WTC11 (cell line): ENCODE measurements around the gene TOR4A. TPM values are rescaled to one million over a fixed set of nuclear protein-coding genes. Genes with fewer than 3 reads are reported as not detected.

Experiments used
- ATAC-seq: fragments of 200-7000 bp; cut with Tn5 transposase; 2 replicates; pipeline ENCODE4 v1.10.0; 2021; ENCODE audit warnings: mild to moderate bottlenecking, moderate library complexity
- CTCF ChIA-PET: fragments of 300-600 bp; sonication (Branson Sonifier 250); formaldehyde crosslinking; loops from one replicate; lab custom pipeline; 2021; ENCODE audit warnings: antibody characterized with exemption; lab: Charles Lee
- POLR2A ChIA-PET: fragments of 350-600 bp; sonication (Branson Sonifier 250); formaldehyde crosslinking; loops from one replicate; lab custom pipeline; 2021; ENCODE audit warnings: antibody characterized with exemption; lab: Charles Lee
- DNase-seq: peaks from one replicate; pipeline ENCODE4 v3.0.0; 2021; ENCODE audit warnings: low spot score
- H3K27ac Mint-ChIP-seq: 2 replicates; pipeline ENCODE4 v1.8.0; 2021; ENCODE audit warnings: mixed read lengths
- H3K27me3 Mint-ChIP-seq: 2 replicates; pipeline ENCODE4 v1.8.0; 2021; ENCODE audit warnings: low read depth, mild to moderate bottlenecking, moderate library complexity, mixed read lengths
- H3K36me3 Mint-ChIP-seq: 2 replicates; pipeline ENCODE4 v1.8.0; 2021; ENCODE audit warnings: mixed read lengths
- H3K4me1 Mint-ChIP-seq: 2 replicates; pipeline ENCODE4 v1.8.0; 2022; ENCODE audit warnings: mixed read lengths
- H3K4me3 Mint-ChIP-seq: 2 replicates; pipeline ENCODE4 v1.8.0; 2021; ENCODE audit warnings: mild to moderate bottlenecking, moderate library complexity, mixed read lengths
- H3K9me3 Mint-ChIP-seq: 2 replicates; pipeline ENCODE4 v1.8.0; 2021; ENCODE audit warnings: mixed read lengths
- FOXP1 ChIP-seq: sonication (generic); formaldehyde crosslinking; IDR thresholded peaks from 2 replicates; pipeline ENCODE4 v1.8.0; 2022; ENCODE audit warnings: missing genetic modification reagents, mild to moderate bottlenecking, moderate library complexity, borderline replicate concordance
- HMGXB4 ChIP-seq: sonication (generic); formaldehyde crosslinking; IDR thresholded peaks from 2 replicates; pipeline ENCODE4 v1.8.1; 2023; ENCODE audit warnings: mild to moderate bottlenecking, moderate library complexity, missing genetic modification reagents
- JAZF1 ChIP-seq: fragments of 250-450 bp; sonication (Bioruptor Pico); IDR thresholded peaks from 2 replicates; pipeline ENCODE4 v1.9.0; 2021; ENCODE audit warnings: moderate library complexity, mild to moderate bottlenecking, inconsistent platforms
- MAX ChIP-seq: sonication (generic); formaldehyde crosslinking; IDR thresholded peaks from 2 replicates; pipeline ENCODE4 v1.8.0; 2022; ENCODE audit warnings: mild to moderate bottlenecking, missing genetic modification reagents
- NR3C1 ChIP-seq: sonication (generic); formaldehyde crosslinking; conservative IDR thresholded peaks from 2 replicates; pipeline ENCODE4 v1.8.1; 2023; ENCODE audit warnings: low read depth, mild to moderate bottlenecking, missing genetic modification reagents
- SMAD3 ChIP-seq: sonication (generic); formaldehyde crosslinking; IDR thresholded peaks from 2 replicates; pipeline ENCODE4 v1.8.0; 2022; ENCODE audit warnings: missing genetic modification reagents, mild to moderate bottlenecking, borderline replicate concordance
- ZNF281 ChIP-seq: sonication (generic); formaldehyde crosslinking; IDR thresholded peaks from 2 replicates; pipeline ENCODE4 v1.8.0; 2023; ENCODE audit warnings: mild to moderate bottlenecking, missing genetic modification reagents
- ZNF423 ChIP-seq: fragments of 250-450 bp; sonication (Bioruptor Pico); IDR thresholded peaks from 2 replicates; pipeline ENCODE4 v2.1.2; 2022; ENCODE audit warnings: mild to moderate bottlenecking, moderate library complexity
- total RNA-seq: library from RNA; stranded (reverse); gene quantifications from 3 replicates; pipeline ENCODE4 v1.2.3, GENCODE V29; 2021

TOR4A gene
- total RNA-seq, 1 experiment from 2014 or later, result 7.3 TPM

DNA sequence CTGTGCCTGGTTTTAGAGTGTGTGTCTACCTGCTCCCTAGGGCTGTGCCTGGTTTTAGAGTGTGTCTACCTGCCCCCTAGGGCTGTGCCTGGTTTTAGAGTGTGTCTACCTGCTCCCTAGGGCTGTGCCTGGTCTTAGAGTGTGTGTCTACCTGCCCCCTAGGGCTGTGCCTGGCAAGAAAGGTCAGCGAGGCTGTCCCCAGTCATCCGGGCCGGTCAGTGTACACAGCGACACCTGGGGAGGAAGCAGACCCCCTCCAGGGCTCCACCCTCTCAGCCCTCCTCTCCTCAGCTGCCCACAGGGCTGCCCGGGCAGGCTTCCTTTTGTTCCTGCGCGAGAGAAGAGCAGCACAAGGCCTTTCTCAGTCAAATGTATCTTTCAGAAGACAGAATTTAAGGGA is 20.4 kb downstream of the TOR4A start:
- TF ChIP-seq SMAD3 (no peak), ZNF423 (CRISPR knock-in tag) (peak; percentile 37; the same call in 1 of the 2 replicates)
- CTCF ChIA-PET, result interaction anchor here (0.6 to 3.8 kb wide), 9 partner anchors 11 to 144 kb away, joined by 3 to 22 read pairs (median 6); partner anchors contain the start of genes ENTPD8, EXD3, NOXA1 and TOR4A
- Mint-ChIP-seq H3K4me3 (no peak overlapping the region), H3K27me3 (peaks cover 37% of the 10 kb centered on the region), H3K36me3 (peaks cover 2% of the 10 kb centered on the region; the same call in 1 of the 2 replicates), H3K4me1 (peaks cover 45% of the 10 kb centered on the region), H3K27ac (no peak overlapping the region), H3K9me3 (peaks cover 4% of the 10 kb centered on the region)
- DNase-seq, result peak; percentile 19
- ATAC-seq, result no peak
- POLR2A ChIA-PET, result no interaction called here

- peaks cover 2% of the 10 kb centered on the region; the same call in 1 of the 2 replicates for H3K36me3 Mint-ChIP-seq
- H3K27me3 Mint-ChIP-seq, result peaks cover 40% of the 10 kb centered on the region
- peaks cover 4% of the 10 kb centered on the region for H3K9me3 Mint-ChIP-seq
- peak overlapping the region; percentile 70 for H3K27ac Mint-ChIP-seq
- DNase-seq (peak; percentile 30), ATAC-seq (no peak)
- H3K4me3 Mint-ChIP-seq, result peak overlapping the region; percentile 94
- POLR2A ChIA-PET, result interaction anchor here (1.0 kb wide), 1 partner anchor 58 kb away, joined by 3 read pairs; the partner anchor contains the start of gene TUBB4B
- H3K4me1 Mint-ChIP-seq, result peaks cover 45% of the 10 kb centered on the region
- CTCF ChIA-PET, result interaction anchor here (0.9 to 3.8 kb wide), 7 partner anchors 9 to 163 kb away, joined by 3 to 22 read pairs (median 4); partner anchors contain the start of genes ENTPD8, EXD3 and NOXA1
- TF ChIP-seq JAZF1 (CRISPR knock-in tag) (no peak), HMGXB4 (CRISPR knock-in tag) (0 out of 2 replicates have a peak, but pooled peaks have one; percentile 9), FOXP1 (peak; percentile 15; the same call in 1 of the 2 replicates), MAX (0 out of 2 replicates have a peak, but pooled peaks have one; percentile 34)
These were observed 21.1 kb downstream of the TOR4A start for GRCh38 chr9:137298401-137299202.

DNA sequence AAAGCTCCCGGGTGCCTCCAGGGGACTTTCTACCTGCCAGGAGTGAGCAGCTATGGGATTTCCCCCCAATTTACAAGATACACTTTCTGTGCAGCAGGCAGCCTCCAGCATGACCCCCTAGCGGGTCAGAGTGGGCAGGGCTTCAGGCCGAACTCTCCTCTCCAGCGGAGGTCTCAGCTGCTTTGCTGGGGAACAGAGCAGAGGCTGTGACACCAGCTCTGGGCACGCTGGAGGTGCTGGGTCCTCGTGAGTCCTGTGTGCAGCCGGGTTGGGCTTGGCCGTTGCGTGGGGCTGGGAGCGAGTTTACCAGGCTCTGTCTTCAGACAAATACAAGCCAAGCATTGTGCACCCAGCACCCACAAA is 21.7 kb downstream of the TOR4A start:
- ChIA-PET POLR2A (interaction anchor here (1.0 kb wide), 1 partner anchor 58 kb away, joined by 3 read pairs; the partner anchor contains the start of gene TUBB4B), CTCF (interaction anchor here (0.9 to 3.8 kb wide), 7 partner anchors 8 to 162 kb away, joined by 3 to 22 read pairs (median 4); partner anchors contain the start of genes ENTPD8, EXD3 and NOXA1)

More for the DNA sequence above, 21.7 kb downstream of the TOR4A start:
- TF ChIP-seq ZNF281 (0 out of 2 replicates have a peak, but pooled peaks have one; percentile 43), NR3C1 (no peak)
- peaks cover 2% of the 10 kb centered on the region; the same call in 1 of the 2 replicates for H3K36me3 Mint-ChIP-seq
- peaks cover 40% of the 10 kb centered on the region for H3K27me3 Mint-ChIP-seq
- DNase-seq (peak; percentile 59), ATAC-seq (0 out of 2 replicates have a peak, but pooled peaks have one; percentile 1)
- H3K9me3 Mint-ChIP-seq, result peaks cover 4% of the 10 kb centered on the region
- peak overlapping the region; percentile 94 for H3K4me3 Mint-ChIP-seq
- peaks cover 46% of the 10 kb centered on the region for H3K4me1 Mint-ChIP-seq
- peak overlapping the region; percentile 70 for H3K27ac Mint-ChIP-seq
